8988T (cell line): Measurements from ENCODE around the gene OSBPL10.

Experiments
- DNase-seq: peaks from one replicate; pipeline ENCODE4 v3.0.0; 2011

Gene OSBPL10

GRCh38 chr3:31919528-31919927, 61.5 kb downstream of the OSBPL10 start:
- no peak for DNase-seq

- no peak for DNase-seq
These were observed 62.6 kb downstream of the OSBPL10 start for GRCh38 chr3:31918179-31919150.

- no peak for DNase-seq
These were observed 63.6 kb downstream of the OSBPL10 start for GRCh38 chr3:31917303-31918005.

GRCh38 chr3:31911643-31912042, 69.4 kb downstream of the OSBPL10 start:
- DNase-seq = no peak

- no peak for DNase-seq
These were observed 69.9 kb downstream of the OSBPL10 start for GRCh38 chr3:31911124-31911523.

- no peak for DNase-seq
These were observed 71.6 kb downstream of the OSBPL10 start for GRCh38 chr3:31909455-31909854.

- no peak for DNase-seq
These were observed 72.5 kb downstream of the OSBPL10 start for GRCh38 chr3:31908391-31909097.

- DNase-seq = no peak
These were observed 74.9 kb downstream of the OSBPL10 start for GRCh38 chr3:31906182-31906581.

- no peak for DNase-seq
These were observed 77.2 kb downstream of the OSBPL10 start for GRCh38 chr3:31903686-31904431.

- DNase-seq = no peak
These were observed 80.5 kb downstream of the OSBPL10 start for GRCh38 chr3:31900583-31900982.

- DNase-seq = no peak
These were observed 84.2 kb downstream of the OSBPL10 start for GRCh38 chr3:31896648-31897433.

- DNase-seq = no peak
These were observed 85.0 kb downstream of the OSBPL10 start for GRCh38 chr3:31896026-31896425.

GRCh38 chr3:31895471-31895870, 85.6 kb downstream of the OSBPL10 start:
- DNase-seq = no peak

GRCh38 chr3:31892916-31893573, 88.0 kb downstream of the OSBPL10 start:
- no peak for DNase-seq

- DNase-seq = no peak
These were observed 88.6 kb downstream of the OSBPL10 start for GRCh38 chr3:31892500-31892899.

- DNase-seq = no peak
These were observed 89.1 kb downstream of the OSBPL10 start for GRCh38 chr3:31891876-31892455.

GRCh38 chr3:31890742-31891469, 90.2 kb downstream of the OSBPL10 start:
- DNase-seq = no peak

GRCh38 chr3:31890007-31890406, 91.1 kb downstream of the OSBPL10 start:
- DNase-seq = no peak

GRCh38 chr3:31885235-31885634, 95.8 kb downstream of the OSBPL10 start:
- DNase-seq = no peak

- no peak for DNase-seq
These were observed 96.8 kb downstream of the OSBPL10 start for GRCh38 chr3:31884251-31884650.
